ENCODE data around the gene ALG11.

GRCh38 chr13:51970349-51970748, 41.8 kb upstream of the ALG11 start:
- TF ChIP-seq, protein P1, sequence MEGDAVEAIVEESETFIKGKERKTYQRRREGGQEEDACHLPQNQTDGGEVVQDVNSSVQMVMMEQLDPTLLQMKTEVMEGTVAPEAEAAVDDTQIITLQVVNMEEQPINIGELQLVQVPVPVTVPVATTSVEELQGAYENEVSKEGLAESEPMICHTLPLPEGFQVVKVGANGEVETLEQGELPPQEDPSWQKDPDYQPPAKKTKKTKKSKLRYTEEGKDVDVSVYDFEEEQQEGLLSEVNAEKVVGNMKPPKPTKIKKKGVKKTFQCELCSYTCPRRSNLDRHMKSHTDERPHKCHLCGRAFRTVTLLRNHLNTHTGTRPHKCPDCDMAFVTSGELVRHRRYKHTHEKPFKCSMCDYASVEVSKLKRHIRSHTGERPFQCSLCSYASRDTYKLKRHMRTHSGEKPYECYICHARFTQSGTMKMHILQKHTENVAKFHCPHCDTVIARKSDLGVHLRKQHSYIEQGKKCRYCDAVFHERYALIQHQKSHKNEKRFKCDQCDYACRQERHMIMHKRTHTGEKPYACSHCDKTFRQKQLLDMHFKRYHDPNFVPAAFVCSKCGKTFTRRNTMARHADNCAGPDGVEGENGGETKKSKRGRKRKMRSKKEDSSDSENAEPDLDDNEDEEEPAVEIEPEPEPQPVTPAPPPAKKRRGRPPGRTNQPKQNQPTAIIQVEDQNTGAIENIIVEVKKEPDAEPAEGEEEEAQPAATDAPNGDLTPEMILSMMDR (IDR thresholded peaks at IDR 0.05) = no peak
- no peak for TF ChIP-seq POLR2A (IDR thresholded peaks at IDR 0.05)
- no peak for TF ChIP-seq EP300 (IDR thresholded peaks at IDR 0.05)

Data from suprapubic skin (tissue), 3 donors.